Astrocyte of the spinal cord (primary cell): ENCODE results near the gene RPP25.

Experiments
- DNase-seq: peaks from one replicate; pipeline ENCODE4 v3.0.0; 2011; ENCODE audit warnings: low read depth, low spot score
- H3K4me3 ChIP-seq: 2 replicates; pipeline ENCODE4 v1.5.1; 2011; ENCODE audit warnings: low read depth, mild to moderate bottlenecking, low read length, moderate library complexity
- in situ Hi-C: cut with HindIII; loops from 2 replicates; pipeline ENCODE4 v1.10.0; 2017; ENCODE audit warnings: low sequenced_read_pairs
- TF ChIP-seq, protein P1 (sequence below): IDR thresholded peaks from 2 replicates; pipeline ENCODE4 v1.5.1; 2012; ENCODE audit warnings: low read depth, mild to moderate bottlenecking, low read length, inconsistent platforms

Gene RPP25, protein sequence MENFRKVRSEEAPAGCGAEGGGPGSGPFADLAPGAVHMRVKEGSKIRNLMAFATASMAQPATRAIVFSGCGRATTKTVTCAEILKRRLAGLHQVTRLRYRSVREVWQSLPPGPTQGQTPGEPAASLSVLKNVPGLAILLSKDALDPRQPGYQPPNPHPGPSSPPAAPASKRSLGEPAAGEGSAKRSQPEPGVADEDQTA

DNA sequence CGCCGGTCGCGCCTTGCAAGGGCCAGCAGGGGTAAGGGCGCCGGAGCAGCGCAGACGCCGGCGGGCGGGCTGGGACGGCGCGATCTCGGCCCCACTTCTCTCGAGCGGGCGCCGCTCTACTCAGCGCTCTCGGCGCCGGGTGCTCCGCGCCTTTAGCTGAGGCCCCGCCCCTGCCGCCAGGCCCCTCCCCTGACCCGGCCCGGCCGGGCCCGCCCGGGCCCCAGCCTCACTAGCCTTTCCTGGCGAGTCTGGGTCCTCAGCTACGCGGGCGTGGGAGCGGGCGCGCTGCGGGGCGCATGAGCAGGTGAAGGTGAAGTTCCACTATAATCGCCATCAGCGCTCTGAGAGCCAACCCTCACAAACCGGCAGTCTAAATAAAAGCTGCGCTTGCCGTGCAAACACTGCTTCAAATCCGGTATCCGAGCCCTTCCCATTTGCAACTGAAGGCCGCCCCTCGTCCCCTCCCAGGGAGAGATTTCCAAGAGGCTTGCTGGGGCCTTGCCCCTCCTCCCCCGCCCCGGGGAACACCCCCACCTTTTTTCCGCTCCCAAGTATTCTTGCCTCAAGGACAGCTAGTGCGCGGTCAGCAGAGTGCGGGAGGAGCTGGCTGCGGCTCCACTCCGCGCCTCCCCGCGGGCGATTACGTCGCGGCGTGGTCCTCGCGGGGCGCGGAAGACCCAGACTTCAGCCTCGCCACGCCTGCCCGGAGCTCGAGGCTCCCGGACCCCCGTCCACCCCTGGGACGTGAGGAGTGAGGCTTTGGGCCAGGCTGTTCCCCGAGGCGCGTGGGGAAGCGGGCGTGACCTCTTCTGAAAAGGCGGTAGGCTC lies at the start of gene RPP25:
Gene RPP25 (minus strand): TSS at position 125 of the 828 bp plus-strand sequence. CDS start 189 bp downstream, outside the sequence.
- TF ChIP-seq, protein P1, sequence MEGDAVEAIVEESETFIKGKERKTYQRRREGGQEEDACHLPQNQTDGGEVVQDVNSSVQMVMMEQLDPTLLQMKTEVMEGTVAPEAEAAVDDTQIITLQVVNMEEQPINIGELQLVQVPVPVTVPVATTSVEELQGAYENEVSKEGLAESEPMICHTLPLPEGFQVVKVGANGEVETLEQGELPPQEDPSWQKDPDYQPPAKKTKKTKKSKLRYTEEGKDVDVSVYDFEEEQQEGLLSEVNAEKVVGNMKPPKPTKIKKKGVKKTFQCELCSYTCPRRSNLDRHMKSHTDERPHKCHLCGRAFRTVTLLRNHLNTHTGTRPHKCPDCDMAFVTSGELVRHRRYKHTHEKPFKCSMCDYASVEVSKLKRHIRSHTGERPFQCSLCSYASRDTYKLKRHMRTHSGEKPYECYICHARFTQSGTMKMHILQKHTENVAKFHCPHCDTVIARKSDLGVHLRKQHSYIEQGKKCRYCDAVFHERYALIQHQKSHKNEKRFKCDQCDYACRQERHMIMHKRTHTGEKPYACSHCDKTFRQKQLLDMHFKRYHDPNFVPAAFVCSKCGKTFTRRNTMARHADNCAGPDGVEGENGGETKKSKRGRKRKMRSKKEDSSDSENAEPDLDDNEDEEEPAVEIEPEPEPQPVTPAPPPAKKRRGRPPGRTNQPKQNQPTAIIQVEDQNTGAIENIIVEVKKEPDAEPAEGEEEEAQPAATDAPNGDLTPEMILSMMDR = no peak
- peak; percentile 61 for DNase-seq
- in situ Hi-C loops = no loop called here
- peak within 1 kb of the TSS; percentile 43 for H3K4me3 ChIP-seq

DNA sequence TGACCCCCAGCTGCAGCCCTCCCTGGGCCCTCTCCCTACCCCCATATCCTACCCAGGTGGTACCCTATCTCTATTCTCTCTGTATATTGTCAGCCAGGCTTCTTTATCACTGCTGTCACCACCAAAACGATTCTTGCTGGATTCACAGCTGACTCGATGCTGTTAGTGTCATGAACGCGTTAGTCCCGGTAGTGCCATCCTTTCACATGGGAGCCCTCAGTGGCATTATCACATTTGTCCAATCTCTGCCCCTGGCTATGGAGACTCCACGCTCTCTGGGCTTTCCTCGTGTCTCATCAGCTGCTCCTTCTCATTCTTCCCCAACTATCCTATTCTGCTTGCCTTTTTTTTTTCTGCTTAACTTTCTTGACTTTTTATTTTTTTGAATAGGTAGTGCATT lies 45.8 kb upstream of the RPP25 start:
- no peak overlapping the region for H3K4me3 ChIP-seq
- DNase-seq = no peak
- in situ Hi-C loops = no loop called here
- TF ChIP-seq, protein P1 = no peak

DNA sequence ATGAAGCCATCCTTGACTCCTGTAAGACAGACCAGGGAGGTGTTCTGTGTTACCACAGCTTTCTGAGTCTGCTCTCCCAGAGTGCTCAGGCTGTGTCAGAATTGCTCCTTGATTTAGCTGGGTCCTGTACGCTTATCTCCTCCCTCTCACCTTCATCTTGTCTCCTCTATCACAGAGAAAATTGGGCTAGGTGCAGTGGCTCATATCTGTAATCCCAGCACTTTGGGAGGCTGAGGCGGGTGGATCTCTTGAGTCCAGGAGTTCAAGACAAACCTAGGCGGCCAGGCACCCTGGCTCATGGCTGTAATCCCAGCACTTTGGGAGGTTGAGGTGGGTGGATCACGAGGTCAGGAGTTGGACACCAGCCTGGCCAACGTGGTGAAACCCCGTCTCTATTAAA lies 44.7 kb upstream of the RPP25 start:
- DNase-seq = no peak
- no peak overlapping the region for H3K4me3 ChIP-seq
- TF ChIP-seq, protein P1 = no peak
- in situ Hi-C loops = no loop called here

DNA sequence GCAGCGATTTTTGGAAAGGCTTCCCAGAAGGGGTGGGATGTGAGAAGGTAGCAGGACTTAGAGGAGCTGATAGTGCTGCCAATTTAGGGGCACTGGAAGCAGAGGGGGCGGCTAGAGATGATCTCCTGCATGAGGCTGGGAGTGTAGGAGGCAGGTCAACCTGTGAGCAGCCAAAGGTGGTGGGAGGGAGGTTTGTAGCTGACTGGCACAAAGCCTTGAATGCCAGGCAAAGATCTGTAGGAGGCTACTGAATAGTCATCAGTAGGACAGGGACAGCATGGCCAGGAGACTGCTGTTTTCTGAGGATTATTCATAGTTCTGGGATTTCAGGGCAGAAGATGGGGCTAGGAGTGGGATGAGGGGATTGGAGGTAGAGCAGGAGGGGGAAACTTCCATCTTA lies 41.0 kb upstream of the RPP25 start:
- TF ChIP-seq, protein P1 = no peak
- no peak for DNase-seq
- no peak overlapping the region for H3K4me3 ChIP-seq
- in situ Hi-C loops = no loop called here

DNA sequence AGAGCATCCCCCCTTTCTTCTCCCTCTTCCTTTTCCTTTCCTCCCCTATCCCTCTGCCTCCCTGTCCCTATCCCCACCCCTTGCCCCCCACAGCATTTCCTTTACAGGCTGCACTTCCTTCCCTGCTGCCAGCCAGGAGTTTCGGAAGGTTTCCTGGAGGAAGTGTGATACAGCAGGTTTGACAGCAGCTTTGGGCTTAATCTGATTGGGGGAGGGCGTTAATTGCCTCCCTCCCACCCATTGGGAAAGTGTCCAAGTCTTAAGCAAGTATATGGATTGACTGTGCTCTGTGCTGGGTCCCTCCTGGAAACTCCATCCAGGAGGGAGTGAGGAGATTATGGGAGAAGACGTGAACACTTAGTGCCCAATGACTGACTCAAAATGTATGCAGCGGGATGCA lies 40.6 kb upstream of the RPP25 start:
- TF ChIP-seq, protein P1 = no peak
- in situ Hi-C loops = no loop called here
- H3K4me3 ChIP-seq = no peak overlapping the region
- no peak for DNase-seq

DNA sequence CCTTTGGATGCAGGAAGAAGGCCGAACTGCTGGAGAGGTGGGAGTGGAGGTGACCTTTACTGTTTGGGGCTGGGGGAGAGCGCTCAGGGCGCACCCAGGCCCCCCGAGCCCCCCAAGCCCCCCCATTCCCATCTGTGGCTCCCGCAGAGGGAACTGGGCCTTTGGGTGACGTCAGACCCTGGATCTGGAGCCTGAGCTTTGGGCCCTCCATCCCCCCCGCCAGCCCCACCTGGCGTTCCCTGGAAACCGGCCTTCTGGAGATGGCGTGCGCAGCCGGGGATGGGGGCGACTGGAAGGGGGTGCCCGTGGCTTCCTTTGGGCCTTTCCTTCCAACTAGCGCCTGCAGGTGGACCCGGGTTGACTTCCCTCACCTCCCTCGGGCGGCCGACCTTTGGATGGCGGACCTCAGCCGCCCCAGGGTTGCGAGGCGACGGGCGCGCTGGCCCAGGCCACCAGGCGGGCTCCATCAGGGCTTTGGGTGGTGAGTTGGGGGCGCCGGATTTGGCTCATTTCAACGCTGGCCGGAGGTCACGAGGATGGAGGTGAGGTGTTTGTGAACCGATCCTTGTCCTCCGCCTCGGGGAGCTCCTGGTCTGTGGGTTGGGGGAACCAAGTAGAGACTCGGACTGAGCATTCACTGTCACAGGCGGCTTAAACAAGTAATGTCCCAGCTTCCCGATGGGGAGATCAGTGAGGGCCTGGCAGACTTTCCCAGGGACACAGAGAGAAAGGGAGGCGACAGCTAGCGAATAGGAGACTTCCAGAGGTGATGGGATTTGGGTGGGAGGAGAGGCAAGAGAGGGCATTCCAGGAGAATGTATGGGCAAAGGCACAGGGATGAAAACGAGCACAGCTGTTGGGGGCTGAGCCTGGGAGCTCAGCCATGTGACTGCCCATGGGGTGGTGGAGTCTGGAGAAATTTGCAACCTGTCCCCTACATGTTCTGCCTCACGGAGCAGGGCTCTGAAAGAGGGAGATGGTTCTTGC lies 39.5 kb upstream of the RPP25 start:
- TF ChIP-seq, protein P1 = no peak
- in situ Hi-C loops = no loop called here
- no peak for DNase-seq
- peak overlapping the region; percentile 61 for H3K4me3 ChIP-seq
